Nephron progenitor cell (in vitro differentiated cells): ENCODE data around the gene GFOD1.
A peak's percentile ranks its signal among the peaks of the same experiment; 100 is the strongest.
"Not testable (repeated sequence)": the region's sequence is repeated elsewhere in the genome, so short reads cannot be mapped to it uniquely, and the experiment has no call there.

Source experiments
- DNase-seq: peaks from one replicate; pipeline ENCODE4 v3.0.0; 2021
- H3K27ac Mint-ChIP-seq: 2 replicates; pipeline ENCODE4 v1.8.0; 2021; ENCODE audit warnings: mild to moderate bottlenecking, moderate library complexity, mixed read lengths
- H3K27me3 Mint-ChIP-seq: 2 replicates; pipeline ENCODE4 v1.8.0; 2021; ENCODE audit warnings: mild to moderate bottlenecking, low read depth, mixed read lengths; ENCODE audit not compliant: poor library complexity
- H3K36me3 Mint-ChIP-seq: 2 replicates; pipeline ENCODE4 v1.8.0; 2021; ENCODE audit warnings: low read depth, mixed read lengths
- H3K4me1 Mint-ChIP-seq: 2 replicates; pipeline ENCODE4 v1.8.0; 2021; ENCODE audit warnings: mixed read lengths
- H3K4me3 Mint-ChIP-seq: 2 replicates; pipeline ENCODE4 v1.8.0; 2021; ENCODE audit warnings: mild to moderate bottlenecking, moderate library complexity, mixed read lengths
- H3K9me3 Mint-ChIP-seq: 2 replicates; pipeline ENCODE4 v1.8.0; 2021; ENCODE audit warnings: mild to moderate bottlenecking, moderate library complexity, mixed read lengths
- TF ChIP-seq, protein P1 (sequence below): fragments of 200-600 bp; sonication (generic); IDR thresholded peaks from 2 replicates; pipeline ENCODE4 v1.5.0; 2021; ENCODE audit warnings: antibody characterized with exemption

GFOD1 gene

DNA sequence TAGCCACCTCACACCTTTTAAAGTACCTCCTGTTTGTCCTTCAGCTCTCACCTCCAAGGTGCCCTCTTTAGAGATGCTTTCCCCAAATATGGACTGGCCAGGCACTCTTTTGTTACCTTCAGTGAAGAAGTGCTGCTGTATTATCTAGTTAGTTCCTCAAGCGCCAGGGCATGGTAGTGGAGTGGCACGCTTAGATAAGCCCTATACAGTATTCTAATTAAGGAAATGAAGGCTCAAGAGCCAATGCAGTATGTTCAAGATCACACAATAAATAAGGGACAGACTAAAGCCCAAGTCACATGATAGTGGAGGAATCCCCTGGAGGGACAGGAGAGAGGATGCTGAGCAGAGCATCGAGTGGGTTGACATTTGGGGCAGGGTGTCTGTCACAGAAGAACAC lies 28.5 kb upstream of the GFOD1 start:
- peaks cover 4% of the 10 kb centered on the region for H3K27me3 Mint-ChIP-seq
- H3K27ac Mint-ChIP-seq: peak overlapping the region; percentile 5
- H3K4me1 Mint-ChIP-seq: peaks cover 10% of the 10 kb centered on the region
- no peak for DNase-seq
- peaks cover 20% of the 10 kb centered on the region for H3K9me3 Mint-ChIP-seq
- no peaks in the 10 kb centered on the region for H3K36me3 Mint-ChIP-seq
- no peak overlapping the region for H3K4me3 Mint-ChIP-seq
- TF ChIP-seq, protein P1, sequence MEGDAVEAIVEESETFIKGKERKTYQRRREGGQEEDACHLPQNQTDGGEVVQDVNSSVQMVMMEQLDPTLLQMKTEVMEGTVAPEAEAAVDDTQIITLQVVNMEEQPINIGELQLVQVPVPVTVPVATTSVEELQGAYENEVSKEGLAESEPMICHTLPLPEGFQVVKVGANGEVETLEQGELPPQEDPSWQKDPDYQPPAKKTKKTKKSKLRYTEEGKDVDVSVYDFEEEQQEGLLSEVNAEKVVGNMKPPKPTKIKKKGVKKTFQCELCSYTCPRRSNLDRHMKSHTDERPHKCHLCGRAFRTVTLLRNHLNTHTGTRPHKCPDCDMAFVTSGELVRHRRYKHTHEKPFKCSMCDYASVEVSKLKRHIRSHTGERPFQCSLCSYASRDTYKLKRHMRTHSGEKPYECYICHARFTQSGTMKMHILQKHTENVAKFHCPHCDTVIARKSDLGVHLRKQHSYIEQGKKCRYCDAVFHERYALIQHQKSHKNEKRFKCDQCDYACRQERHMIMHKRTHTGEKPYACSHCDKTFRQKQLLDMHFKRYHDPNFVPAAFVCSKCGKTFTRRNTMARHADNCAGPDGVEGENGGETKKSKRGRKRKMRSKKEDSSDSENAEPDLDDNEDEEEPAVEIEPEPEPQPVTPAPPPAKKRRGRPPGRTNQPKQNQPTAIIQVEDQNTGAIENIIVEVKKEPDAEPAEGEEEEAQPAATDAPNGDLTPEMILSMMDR: no peak

DNA sequence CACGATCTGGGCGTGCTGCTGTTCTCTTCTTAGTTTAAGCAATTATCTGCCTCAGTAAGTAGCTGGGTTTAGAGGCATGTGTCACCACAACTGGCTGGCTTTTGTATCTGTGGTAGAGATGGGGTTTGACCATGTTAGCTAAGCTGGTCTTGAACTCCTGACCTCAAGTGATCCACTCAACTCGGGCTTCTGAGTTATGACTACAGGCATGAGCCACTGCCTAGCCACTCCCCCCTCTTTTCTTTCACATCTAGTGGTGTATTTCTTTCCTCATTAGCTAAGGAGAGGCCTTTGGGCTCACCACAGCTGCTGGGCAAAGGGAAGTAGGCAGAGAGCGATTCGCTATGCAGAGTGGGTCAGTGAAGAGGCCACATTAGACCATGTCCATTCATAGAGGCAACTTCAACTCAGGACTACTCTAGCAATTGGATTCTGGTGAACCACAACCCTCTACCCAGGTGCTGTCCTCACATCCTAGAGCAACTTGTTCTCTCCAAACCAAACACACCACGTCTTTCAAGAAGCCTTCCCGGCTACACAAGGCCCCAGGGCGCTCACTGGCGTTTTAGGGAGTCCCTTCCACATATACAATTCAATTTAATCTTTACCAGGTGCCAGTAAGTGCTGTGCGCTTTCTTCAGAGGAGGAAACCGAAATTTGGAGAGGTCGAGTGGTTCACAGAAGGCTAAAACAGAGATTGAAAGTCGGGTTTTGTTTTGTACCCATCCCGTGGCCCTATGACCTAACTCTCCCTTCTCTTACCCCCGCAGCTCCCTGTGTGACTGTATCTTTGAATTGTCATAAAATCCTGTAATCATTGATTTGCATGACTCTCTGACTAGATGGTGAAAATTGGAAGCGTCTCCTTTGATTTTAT lies 26.5 kb upstream of the GFOD1 start:
- Mint-ChIP-seq H3K27ac (no peak overlapping the region), H3K9me3 (peaks cover 24% of the 10 kb centered on the region), H3K4me3 (no peak overlapping the region), H3K4me1 (peaks cover 16% of the 10 kb centered on the region), H3K36me3 (no peaks in the 10 kb centered on the region), H3K27me3 (peaks cover 7% of the 10 kb centered on the region)
- no peak for DNase-seq
- TF ChIP-seq, protein P1: no peak

DNA sequence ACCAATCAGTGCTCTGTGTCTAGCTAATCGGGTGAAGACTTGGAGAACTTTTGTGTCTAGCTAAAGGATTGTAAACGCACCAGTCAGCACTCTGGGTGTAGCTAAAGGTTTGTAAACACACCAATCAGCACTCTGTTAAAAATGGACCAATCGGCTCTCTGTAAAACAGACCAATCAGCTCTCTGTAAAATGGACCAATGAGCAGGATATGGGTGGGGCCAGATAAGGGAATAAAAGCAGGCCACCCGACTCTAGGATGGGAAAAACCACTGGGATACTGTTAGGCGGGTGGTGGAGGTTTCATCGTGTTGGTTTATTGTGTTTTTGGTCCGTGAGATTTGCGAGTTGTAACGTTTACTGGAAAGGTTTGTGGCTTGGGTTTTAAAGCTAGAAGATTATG lies 25.5 kb upstream of the GFOD1 start:
- TF ChIP-seq, protein P1: no peak
- Mint-ChIP-seq H3K27me3 (peaks cover 3% of the 10 kb centered on the region), H3K36me3 (no peaks in the 10 kb centered on the region), H3K4me3 (no peak overlapping the region), H3K9me3 (peaks cover 24% of the 10 kb centered on the region), H3K27ac (peak overlapping the region; percentile 53), H3K4me1 (peaks cover 16% of the 10 kb centered on the region)
- no peak for DNase-seq

DNA sequence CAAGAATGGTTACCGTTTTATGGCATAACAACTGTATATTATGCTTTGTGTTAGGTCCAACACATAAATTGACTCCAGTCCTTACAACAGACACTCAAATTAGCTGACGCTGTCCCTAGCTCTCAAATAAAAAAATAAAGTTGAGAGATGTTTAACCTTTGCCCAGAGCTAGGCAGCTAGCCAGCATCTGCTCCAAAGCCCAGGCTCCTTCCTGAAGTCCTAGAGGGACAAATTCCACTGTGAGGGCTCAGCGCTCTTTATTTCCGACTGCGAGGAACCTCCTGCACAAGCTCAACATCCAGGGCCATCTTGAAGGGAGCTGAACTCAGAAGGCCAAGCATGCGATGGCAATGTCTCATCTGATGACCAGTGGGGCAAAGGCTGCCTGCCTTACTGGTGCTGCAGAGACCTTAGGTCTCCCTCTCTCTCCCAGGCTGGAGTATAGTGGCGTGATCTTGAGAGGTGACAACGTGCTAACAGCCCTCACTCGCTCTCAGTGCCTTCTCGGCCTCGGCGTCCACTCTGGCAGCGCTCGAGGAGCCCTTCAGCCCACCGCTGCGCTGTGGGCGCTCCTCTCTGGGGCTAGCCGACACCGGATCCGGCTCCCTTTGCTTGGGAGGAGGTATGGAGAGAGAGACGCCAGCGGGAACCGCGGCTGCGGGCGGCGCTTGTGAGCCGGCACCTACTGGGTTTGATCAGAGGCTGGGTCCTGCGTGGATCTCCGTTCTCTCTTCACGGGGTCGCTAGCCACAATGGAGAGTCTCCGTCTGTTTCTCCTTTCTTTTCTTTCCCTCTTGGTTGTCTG lies 24.7 kb upstream of the GFOD1 start:
- Mint-ChIP-seq H3K27me3 (peaks cover 3% of the 10 kb centered on the region), H3K36me3 (no peaks in the 10 kb centered on the region), H3K9me3 (peaks cover 24% of the 10 kb centered on the region), H3K4me1 (peaks cover 16% of the 10 kb centered on the region), H3K4me3 (no peak overlapping the region), H3K27ac (no peak overlapping the region)
- no peak for DNase-seq
- TF ChIP-seq, protein P1: no peak

- H3K9me3 Mint-ChIP-seq: peaks cover 24% of the 10 kb centered on the region
- not testable (repeated sequence) for H3K27me3 Mint-ChIP-seq, DNase-seq, H3K36me3 Mint-ChIP-seq, H3K27ac Mint-ChIP-seq, H3K4me3 Mint-ChIP-seq
- peaks cover 16% of the 10 kb centered on the region for H3K4me1 Mint-ChIP-seq
These were observed 23.8 kb upstream of the GFOD1 start for GRCh38 chr6:13511141-13511571.

GRCh38 chr6:13510433-13510832 lies 23.0 kb upstream of the GFOD1 start:
- DNase-seq, H3K4me3 Mint-ChIP-seq, H3K36me3 Mint-ChIP-seq, H3K27me3 Mint-ChIP-seq, H3K27ac Mint-ChIP-seq: not testable (repeated sequence)
- Mint-ChIP-seq H3K4me1 (peaks cover 16% of the 10 kb centered on the region), H3K9me3 (peaks cover 24% of the 10 kb centered on the region)
